Progenitor cell of endocrine pancreas (in vitro differentiated cells): ENCODE results near the gene LCA5L. TPM values are rescaled to one million over a fixed set of nuclear protein-coding genes. Genes with fewer than 3 reads are reported as not detected.
"Not testable (repeated sequence)": the region's sequence is repeated elsewhere in the genome, so short reads cannot be mapped to it uniquely, and the experiment has no call there.

Experiments used
- DNase-seq: peaks from one replicate; pipeline ENCODE4 v3.0.0; 2021; ENCODE audit warnings: low spot score; ENCODE audit not compliant: unreplicated experiment
- H3K27ac Mint-ChIP-seq: 2 replicates; pipeline ENCODE4 v1.8.0; 2021; ENCODE audit warnings: mild to moderate bottlenecking, moderate library complexity, mixed read lengths
- H3K27me3 Mint-ChIP-seq: 2 replicates; pipeline ENCODE4 v1.8.0; 2021; ENCODE audit warnings: mixed read lengths
- H3K36me3 Mint-ChIP-seq: 2 replicates; pipeline ENCODE4 v1.8.0; 2022; ENCODE audit warnings: mixed read lengths; ENCODE audit not compliant: insufficient read depth
- H3K4me1 Mint-ChIP-seq: 2 replicates; pipeline ENCODE4 v1.8.0; 2021; ENCODE audit warnings: low read depth, mixed read lengths
- H3K4me3 Mint-ChIP-seq: 2 replicates; pipeline ENCODE4 v1.8.0; 2021; ENCODE audit warnings: low read depth, mild to moderate bottlenecking, moderate library complexity, mixed read lengths
- H3K9me3 Mint-ChIP-seq: 2 replicates; pipeline ENCODE4 v1.8.0; 2021; ENCODE audit warnings: low read depth, mixed read lengths
- total RNA-seq: library from RNA; stranded (reverse); gene quantifications from 2 replicates; pipeline ENCODE4 v1.2.1, GENCODE V29; 2021
- TF ChIP-seq, protein P1 (sequence below): fragments of 200-600 bp; sonication (generic); IDR thresholded peaks from one replicate; pipeline ENCODE4 v1.5.0; 2021; ENCODE audit warnings: antibody characterized with exemption, mild to moderate bottlenecking; ENCODE audit not compliant: unreplicated experiment

The LCA5L gene
- total RNA-seq, 1 donor from 2014 or later, result 1.3 TPM

DNA sequence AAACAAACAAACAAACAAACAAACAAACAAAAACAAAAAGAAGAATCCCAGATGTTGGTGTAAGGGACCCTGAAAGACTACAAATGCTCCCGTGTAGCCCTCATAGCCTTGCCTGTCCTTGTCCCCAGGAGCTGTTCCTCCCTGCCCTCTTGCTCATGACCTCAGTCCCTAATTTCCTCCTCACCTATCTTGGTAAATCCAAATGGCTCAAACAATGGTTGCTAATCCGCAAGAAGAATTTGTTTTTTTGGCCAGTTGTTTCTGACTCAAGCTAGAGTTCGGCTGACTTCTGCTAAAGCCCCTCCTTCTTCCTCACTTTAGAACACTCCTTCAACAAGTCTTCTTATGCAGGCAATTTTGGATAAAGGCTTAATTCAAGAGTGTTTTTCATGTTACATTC lies 15.6 kb downstream of the LCA5L start:
- DNase-seq, result no peak
- Mint-ChIP-seq H3K9me3 (no peaks in the 10 kb centered on the region), H3K27ac (no peak overlapping the region), H3K36me3 (no peaks in the 10 kb centered on the region), H3K4me1 (peaks cover 6% of the 10 kb centered on the region), H3K4me3 (no peak overlapping the region), H3K27me3 (no peaks in the 10 kb centered on the region)
- TF ChIP-seq, protein P1, sequence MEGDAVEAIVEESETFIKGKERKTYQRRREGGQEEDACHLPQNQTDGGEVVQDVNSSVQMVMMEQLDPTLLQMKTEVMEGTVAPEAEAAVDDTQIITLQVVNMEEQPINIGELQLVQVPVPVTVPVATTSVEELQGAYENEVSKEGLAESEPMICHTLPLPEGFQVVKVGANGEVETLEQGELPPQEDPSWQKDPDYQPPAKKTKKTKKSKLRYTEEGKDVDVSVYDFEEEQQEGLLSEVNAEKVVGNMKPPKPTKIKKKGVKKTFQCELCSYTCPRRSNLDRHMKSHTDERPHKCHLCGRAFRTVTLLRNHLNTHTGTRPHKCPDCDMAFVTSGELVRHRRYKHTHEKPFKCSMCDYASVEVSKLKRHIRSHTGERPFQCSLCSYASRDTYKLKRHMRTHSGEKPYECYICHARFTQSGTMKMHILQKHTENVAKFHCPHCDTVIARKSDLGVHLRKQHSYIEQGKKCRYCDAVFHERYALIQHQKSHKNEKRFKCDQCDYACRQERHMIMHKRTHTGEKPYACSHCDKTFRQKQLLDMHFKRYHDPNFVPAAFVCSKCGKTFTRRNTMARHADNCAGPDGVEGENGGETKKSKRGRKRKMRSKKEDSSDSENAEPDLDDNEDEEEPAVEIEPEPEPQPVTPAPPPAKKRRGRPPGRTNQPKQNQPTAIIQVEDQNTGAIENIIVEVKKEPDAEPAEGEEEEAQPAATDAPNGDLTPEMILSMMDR, result no peak

DNA sequence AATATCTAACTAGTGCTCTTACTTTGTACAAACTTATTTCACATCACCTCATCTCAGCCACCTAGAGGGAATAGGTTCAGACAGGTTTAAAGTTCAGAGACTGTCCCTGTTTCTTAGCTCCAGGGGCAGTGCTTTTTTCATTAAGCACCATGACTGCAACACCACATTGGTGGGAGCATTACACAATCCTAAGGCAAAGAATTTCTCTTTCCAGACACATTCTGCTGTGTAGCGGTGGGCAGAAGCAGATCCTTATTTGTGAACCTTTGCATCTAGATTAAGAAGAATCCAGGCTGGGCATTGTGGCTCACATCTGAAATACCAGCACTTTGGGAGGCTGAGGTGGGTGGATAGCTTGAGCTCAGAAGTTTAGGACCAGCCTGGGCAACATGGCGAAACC lies 16.1 kb downstream of the LCA5L start:
- Mint-ChIP-seq H3K9me3 (no peaks in the 10 kb centered on the region), H3K27ac (no peak overlapping the region), H3K4me1 (peaks cover 6% of the 10 kb centered on the region)

DNA sequence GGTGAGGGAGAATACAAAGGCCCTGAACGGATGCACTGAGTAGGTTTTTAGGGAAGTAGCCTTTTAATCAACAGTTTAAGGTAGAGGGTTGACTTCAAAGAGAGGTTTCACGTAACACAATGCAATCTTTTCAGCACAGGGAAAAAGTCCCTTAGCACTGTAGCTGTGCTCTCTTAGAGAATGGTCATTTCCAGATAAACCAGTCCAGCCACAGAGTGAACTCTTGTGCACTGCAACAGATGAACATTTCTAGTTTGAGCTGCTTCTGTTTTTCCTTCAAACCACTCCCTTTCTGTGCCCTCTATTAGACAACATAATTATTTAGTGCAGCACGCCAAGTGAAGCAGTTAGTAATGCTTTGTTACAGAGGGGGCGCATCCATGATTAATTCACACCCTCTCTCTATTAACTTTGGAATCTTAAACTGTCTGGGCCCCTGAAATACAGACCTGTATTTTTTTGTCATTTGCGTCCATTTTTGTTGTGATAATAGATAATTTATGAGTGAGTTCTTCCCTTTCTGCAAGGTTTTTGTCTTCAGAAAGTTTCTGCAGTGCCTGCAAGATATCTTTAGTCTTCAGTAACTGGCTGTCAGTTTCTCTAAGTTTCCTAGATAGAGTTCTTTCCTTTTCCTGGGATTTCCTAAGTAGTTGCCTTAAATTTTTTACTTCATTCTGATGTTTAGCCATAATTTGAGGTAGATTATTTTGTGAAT lies 22.9 kb downstream of the LCA5L start:
- Mint-ChIP-seq H3K4me3 (no peak overlapping the region), H3K36me3 (peaks cover 3% of the 10 kb centered on the region), H3K27ac (peak overlapping the region; percentile 81), H3K9me3 (no peaks in the 10 kb centered on the region), H3K27me3 (no peaks in the 10 kb centered on the region), H3K4me1 (peaks cover 9% of the 10 kb centered on the region)
- TF ChIP-seq, protein P1, result no peak
- no peak for DNase-seq

More for the DNA sequence above, 16.1 kb downstream of the LCA5L start:
- Mint-ChIP-seq H3K27me3 (no peaks in the 10 kb centered on the region), H3K36me3 (no peaks in the 10 kb centered on the region), H3K4me3 (no peak overlapping the region)
- DNase-seq, result no peak
- TF ChIP-seq, protein P1, result no peak

DNA sequence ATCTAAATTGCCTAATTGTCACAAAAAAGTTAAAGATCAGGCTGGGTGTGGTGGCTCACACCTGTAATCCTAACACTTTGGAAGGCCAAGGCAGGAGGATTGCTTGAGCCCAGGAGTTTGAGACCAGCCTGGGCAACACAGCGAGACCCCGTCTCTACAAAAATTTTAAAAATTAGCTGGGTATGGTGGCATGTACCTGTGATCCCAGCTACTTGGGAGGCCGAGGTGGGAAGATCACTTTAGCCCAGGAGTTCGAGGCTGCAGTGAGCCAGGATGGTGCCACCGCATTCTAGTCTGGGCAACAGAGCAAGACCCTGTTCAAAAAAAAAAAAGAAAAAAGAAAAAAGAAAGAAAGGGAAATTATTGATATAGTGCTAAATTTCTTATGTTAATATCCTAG lies 26.4 kb downstream of the LCA5L start:
- peaks cover 14% of the 10 kb centered on the region for H3K4me1 Mint-ChIP-seq
- H3K27ac Mint-ChIP-seq, DNase-seq, H3K27me3 Mint-ChIP-seq, H3K36me3 Mint-ChIP-seq, H3K4me3 Mint-ChIP-seq, H3K9me3 Mint-ChIP-seq: not testable (repeated sequence)

DNA sequence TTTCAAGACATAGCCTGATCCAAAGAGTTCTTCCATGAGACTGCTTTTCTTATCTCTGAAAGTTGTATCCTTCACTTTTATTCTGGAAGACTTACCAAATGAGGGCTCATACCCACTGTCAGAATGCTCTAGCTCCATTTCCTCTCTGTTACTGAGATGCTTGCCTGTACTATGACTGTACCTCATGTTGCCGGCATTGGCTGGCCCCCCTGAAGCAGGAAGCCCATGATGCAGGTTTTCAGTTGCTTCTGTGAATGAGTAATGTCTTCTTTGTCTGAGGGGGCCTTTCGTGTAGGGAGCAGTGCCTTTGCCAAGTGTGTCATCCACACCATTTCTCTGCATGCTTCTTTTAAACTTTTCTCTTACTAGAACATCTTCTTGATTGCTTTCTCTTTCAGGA lies 39.5 kb downstream of the LCA5L start:
- Mint-ChIP-seq H3K4me1 (no peaks in the 10 kb centered on the region), H3K36me3 (peaks cover 14% of the 10 kb centered on the region), H3K9me3 (peaks cover 6% of the 10 kb centered on the region)

More for the DNA sequence above, 39.5 kb downstream of the LCA5L start:
- DNase-seq, result no peak
- H3K27ac Mint-ChIP-seq, result no peak overlapping the region
- H3K4me3 Mint-ChIP-seq, result no peak overlapping the region
- TF ChIP-seq, protein P1, result no peak
- H3K27me3 Mint-ChIP-seq, result no peaks in the 10 kb centered on the region
